Transverse colon (tissue), 3 donors: Measurements from ENCODE around the gene AGPAT1.

ENCODE experiments used
- POLR2A ChIP-seq: fragments of 450-650 bp; IDR thresholded peaks from one replicate; pipeline ENCODE4 v1.6.1; 2016; ENCODE audit warnings: antibody characterized with exemption, mild to moderate bottlenecking, moderate library complexity
- TF ChIP-seq, protein P1 (sequence below), 5 experiments: fragments of 200-600 bp in 3 of 5; fragments of 450-650 bp in 2 of 5; sonication (generic) in 3 of 5; IDR thresholded peaks; 1 replicate in 2 of 5; 2 replicates in 3 of 5; pipeline ENCODE4 v1.5.1; 2016 to 2017; ENCODE audit warnings: antibody characterized with exemption in 5 of 5, inconsistent platforms in 3 of 5, mild to moderate bottlenecking in 2 of 5, moderate library complexity in 1 of 5

DNA sequence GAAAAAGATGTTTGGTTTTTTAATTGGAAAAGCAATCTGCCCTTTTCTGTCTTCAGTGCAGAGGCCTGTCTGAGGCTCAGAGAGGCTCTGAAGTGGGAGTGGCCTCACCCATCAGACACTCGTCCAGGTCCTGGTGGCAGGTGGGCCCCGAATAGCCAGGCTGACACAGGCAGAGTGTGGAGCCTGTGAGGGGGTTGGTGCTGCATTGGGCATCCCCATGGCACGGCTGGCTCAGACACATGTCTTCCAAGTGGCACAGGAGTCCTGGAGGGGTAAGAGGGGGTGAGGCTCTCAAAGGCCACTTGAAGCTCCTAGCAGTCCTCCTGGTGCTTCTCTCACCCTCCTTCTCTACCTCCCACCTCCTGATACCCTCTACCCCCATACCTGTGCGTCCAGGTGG lies 44.1 kb upstream of the AGPAT1 start:
- TF ChIP-seq, protein P1, sequence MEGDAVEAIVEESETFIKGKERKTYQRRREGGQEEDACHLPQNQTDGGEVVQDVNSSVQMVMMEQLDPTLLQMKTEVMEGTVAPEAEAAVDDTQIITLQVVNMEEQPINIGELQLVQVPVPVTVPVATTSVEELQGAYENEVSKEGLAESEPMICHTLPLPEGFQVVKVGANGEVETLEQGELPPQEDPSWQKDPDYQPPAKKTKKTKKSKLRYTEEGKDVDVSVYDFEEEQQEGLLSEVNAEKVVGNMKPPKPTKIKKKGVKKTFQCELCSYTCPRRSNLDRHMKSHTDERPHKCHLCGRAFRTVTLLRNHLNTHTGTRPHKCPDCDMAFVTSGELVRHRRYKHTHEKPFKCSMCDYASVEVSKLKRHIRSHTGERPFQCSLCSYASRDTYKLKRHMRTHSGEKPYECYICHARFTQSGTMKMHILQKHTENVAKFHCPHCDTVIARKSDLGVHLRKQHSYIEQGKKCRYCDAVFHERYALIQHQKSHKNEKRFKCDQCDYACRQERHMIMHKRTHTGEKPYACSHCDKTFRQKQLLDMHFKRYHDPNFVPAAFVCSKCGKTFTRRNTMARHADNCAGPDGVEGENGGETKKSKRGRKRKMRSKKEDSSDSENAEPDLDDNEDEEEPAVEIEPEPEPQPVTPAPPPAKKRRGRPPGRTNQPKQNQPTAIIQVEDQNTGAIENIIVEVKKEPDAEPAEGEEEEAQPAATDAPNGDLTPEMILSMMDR (IDR thresholded peaks at IDR 0.05), result no peak
- TF ChIP-seq POLR2A, result no peak
